HG02798 (cell line): ENCODE measurements around the gene HOXD4.

Source experiments
- ATAC-seq: cut with Tn5 transposase; IDR thresholded peaks from one replicate; pipeline ENCODE4 v1.9.1; 2021; ENCODE audit warnings: mild to moderate bottlenecking; ENCODE audit not compliant: unreplicated experiment, poor library complexity

Gene HOXD4

DNA sequence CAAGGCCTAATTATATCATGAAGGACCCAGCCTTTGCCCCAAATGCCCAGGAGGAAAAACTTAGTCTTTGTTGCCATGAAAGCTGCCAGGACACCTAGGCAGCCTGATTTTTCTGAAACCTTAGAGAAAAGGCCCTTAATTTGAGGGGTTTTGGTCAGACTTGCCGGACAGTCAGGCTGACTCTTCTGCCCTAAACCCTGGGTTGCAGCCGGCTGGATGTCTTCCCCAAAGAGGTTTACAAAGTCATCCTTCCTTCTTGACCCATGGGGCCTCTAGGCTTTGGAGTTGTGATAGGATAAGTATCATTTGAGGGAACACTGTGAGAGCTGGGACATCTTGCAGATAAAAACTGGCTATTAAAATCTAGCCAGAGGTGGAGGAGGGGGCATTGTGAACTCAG is 34.7 kb downstream of the HOXD4 start:
- no peak for ATAC-seq

DNA sequence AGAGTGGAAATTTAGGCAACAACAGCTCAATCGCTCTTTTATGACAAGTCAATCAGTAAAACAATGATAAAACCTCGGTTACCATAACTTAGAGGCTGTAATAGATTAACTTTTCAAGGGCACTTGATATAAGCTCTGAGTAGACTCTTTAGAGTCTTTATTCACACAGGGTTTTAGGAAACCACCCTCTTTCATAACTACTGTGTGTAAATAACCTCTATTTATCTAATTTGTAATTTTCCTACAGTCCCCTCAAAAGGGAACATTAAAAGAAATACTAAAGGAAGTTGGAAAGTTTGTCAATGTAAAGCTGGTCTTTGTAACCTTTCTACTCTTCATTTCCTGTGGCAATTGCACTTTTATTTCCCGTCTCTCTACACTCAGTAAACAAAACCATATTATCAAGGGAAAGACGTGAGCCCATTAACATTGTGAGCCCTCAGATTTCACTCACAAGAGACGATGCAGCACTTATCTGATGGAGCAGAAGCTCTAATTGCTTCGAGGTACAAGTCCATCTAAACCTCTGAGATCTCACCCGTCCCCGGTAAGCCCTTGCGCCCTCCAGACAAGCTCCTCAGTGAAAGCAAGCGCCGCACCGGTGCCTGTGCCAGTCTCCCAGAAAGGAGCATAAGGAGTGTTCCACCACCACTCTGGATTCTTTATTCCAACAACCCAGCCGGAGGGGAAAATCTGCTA is 36.0 kb downstream of the HOXD4 start:
- no peak for ATAC-seq

DNA sequence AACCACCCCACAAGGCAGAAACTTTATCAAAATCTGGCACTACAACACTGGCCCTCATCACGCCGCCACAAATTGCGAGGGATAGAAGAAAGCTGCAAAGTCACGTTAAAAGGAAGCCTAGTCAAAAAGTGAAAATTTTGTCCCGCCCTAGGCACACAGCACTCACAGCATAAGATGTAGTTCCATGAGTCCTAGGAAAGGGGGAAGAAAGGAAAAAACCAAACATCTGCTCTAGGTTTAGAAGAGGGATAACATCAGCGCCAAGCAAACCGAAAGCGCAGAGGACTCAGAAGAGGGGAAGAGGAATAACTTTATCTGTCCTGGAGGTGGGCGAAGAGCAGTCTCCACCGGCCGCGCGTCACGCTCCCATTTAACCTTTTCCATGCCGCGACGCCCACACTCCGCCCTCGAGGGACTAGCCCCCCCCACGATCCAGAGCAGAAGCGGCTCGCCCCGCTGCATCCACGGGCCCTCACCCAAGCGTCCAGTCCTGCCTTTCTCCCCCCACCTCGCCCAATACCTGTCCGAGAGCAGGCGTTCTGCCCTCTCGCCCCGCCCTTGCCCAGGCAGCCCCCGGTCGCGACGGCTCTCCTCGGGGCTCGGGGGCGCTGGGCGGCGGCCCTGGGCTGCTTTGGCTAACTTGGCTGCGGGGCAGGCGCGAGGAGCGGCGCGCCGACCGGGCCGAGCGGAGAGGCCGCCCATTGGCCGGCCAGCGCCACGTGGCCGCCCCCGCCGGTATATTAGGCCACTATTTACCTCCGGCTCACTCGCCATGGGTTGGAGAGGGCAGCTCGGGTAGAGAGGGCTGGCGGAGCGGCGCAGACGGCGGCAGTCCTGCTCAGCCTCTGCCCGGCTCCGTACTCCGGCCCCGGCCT is 36.8 kb downstream of the HOXD4 start, which contains the start of gene HOXD1:
Gene HOXD1 (plus strand): TSS at position 770 of the 875 bp plus-strand sequence. CDS start 134 bp downstream, outside the sequence.
- ATAC-seq = peak; percentile 59

DNA sequence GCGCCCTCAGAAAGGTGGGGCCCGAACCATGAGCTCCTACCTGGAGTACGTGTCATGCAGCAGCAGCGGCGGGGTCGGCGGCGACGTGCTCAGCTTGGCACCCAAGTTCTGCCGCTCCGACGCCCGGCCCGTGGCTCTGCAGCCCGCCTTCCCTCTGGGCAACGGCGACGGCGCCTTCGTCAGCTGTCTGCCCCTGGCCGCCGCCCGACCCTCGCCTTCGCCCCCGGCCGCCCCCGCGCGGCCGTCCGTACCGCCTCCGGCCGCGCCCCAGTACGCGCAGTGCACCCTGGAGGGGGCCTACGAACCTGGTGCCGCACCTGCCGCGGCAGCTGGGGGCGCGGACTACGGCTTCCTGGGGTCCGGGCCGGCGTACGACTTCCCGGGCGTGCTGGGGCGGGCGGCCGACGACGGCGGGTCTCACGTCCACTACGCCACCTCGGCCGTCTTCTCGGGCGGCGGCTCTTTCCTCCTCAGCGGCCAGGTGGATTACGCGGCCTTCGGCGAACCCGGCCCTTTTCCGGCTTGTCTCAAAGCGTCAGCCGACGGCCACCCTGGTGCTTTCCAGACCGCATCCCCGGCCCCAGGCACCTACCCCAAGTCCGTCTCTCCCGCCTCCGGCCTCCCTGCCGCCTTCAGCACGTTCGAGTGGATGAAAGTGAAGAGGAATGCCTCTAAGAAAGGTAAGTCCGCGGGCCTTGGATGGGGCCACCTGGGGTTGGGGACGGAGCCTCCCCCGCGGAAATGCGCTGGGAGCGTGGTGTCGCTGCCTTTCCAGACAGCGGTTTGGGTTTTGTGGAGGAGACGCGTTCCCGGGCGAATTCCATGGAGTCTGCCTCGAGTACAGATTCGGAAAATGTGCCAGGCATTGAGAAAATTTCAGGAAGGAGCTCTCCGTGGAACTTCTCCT is 37.7 kb downstream of the HOXD4 start:
- no peak for ATAC-seq

DNA sequence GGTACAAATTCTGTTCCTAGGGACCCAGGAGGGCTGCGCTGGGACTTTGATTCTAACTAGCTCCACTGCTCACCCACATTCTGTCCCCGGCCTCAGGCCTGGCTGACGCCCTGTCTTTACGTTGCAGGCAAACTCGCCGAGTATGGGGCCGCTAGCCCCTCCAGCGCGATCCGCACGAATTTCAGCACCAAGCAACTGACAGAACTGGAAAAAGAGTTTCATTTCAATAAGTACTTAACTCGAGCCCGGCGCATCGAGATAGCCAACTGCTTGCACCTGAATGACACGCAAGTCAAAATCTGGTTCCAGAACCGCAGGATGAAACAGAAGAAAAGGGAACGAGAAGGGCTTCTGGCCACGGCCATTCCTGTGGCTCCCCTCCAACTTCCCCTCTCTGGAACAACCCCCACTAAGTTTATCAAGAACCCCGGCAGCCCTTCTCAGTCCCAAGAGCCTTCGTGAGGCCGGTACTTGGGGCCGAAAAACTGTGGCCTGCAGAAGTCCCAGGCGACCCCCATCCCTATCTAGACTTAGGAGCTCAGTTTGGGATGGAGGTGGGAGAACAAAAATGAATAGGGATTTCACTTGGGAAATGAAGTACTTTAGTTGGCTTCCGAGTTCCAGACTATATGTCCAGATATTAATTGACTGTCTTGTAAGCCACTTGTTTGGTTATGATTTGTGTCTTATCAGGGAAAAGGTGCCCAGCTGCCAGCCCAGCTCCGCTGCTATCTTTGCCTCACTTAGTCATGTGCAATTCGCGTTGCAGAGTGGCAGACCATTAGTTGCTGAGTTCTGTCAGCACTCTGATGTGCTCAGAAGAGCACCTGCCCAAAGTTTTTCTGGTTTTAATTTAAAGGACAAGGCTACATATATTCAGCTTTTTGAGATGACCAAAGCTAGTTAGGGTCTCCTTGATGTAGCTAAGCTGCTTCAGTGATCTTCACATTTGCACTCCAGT is 38.6 kb downstream of the HOXD4 start:
- no peak for ATAC-seq

DNA sequence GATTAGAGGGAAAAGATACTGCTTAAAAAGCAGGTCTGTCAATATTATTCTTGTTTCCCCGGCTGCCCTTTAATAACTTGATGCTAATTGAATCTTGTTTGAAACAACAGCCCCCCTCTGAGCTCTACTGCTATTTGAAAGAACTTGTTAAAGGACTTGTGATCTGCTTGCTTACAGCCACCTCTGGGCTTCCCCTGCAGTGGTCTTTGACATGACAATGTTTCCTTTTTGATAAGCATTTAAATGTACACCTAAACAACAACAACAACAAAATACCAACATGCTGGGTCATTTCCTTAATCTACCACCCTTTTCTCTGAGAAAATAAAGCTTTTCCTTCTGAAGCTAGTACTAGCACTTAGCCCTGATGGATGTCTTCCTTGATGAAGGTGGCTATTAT is 41.0 kb downstream of the HOXD4 start:
- no peak for ATAC-seq

DNA sequence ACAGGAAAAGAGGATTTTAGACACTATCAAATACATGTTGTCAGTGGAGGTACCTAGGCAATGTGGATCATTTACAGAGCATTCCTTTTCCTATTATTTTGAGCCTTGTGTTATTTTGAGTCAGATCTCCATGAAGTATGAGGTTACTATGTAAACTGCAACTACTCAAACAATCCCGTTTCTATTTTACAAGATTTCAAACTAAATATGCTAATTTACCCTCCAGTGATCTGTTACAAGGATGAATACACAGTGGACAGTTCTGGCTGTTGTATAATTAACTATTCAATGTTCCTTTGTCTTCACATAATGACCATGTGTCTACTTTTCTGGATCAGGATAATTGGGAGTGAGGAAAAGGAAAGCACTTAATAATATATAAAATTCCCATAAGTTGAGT is 41.7 kb downstream of the HOXD4 start:
- ATAC-seq = no peak

DNA sequence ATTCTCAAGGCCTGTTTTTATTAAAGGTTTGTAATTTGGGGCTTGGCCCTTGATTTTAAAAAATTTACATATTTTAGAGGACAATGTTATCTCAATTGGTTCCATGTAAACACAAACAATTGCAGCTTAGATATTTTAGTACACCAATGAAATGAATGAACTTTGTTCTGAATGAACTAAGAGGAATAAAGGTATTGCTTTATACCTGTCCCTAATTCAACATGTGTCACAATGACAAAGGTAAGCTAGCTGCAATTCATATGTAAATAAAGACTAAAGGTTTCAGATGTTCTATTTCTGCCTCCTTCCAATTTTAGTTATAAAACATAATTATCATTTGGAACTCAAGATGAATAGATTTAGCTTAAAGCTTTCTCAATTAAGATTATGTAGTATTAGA is 48.6 kb downstream of the HOXD4 start:
- no peak for ATAC-seq

DNA sequence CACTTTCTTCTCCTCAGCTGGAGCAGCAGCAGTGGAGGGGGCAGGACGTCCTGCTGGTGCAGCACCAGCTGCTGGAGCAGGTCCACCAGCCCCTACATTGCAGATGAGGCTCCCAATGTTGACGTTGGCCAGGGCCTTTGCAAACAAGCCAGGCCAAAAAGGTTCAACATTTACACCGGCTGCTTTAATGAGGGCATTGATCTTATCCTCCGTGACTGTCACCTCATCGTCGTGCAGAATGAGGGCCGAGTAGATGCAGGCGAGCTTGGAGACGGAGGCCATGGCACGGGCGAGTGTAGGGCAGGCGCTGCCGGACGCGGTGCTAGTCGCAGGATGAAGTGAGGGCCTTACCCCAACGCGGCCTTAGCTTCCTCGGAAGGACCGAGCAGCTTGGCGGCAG is 49.6 kb downstream of the HOXD4 start:
- ATAC-seq = no peak

DNA sequence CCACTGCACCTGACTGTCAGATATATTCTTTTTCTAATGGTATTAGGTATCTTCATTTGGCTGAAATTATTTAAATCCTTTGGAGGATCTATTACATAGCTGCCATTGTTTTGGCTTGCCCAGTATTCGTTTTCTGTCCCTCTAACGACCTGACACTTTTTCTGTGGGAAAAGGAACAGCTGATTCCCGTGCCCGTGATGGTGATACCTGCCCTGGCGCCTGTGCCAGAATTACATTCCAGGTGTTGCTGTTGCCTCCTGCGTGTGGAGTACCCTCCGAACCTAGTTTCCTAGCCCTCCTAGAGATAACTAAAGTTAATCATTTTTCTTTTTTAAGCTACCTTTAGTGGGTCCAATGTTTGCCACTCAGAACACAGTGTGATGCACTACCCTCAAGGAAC is 51.1 kb downstream of the HOXD4 start:
- ATAC-seq = no peak
